Cardiac fibroblast (primary cell): ENCODE results near the gene BCAR3.
"Not testable (repeated sequence)": the region's sequence is repeated elsewhere in the genome, so short reads cannot be mapped to it uniquely, and the experiment has no call there.

Experiments
- DNase-seq, 2 donors: peaks; one replicate each; pipeline versions ENCODE4 v3.0.0 to v3.0.0-alpha.2; 2010; ENCODE audit warnings: low read depth in 2 of 2
- H3K4me3 ChIP-seq, 2 donors: replicated peaks in 1 of 2; 1 replicate in 1 of 2; 2 replicates in 1 of 2; pipeline ENCODE4 v1.5.1; 2011; ENCODE audit warnings: low read depth in 2 of 2, low read length in 2 of 2, mild to moderate bottlenecking in 2 of 2, moderate library complexity in 1 of 2
- CTCF ChIP-seq: IDR thresholded peaks from one replicate; pipeline ENCODE4 v1.5.1; 2011; ENCODE audit warnings: low read depth, mild to moderate bottlenecking, low read length, inconsistent platforms

The BCAR3 gene

GRCh38 chr1:93700532-93701469, 19.2 kb upstream of the BCAR3 start:
- TF ChIP-seq CTCF, result no peak
- no peak overlapping the region for H3K4me3 ChIP-seq
- no peak for DNase-seq

DNA sequence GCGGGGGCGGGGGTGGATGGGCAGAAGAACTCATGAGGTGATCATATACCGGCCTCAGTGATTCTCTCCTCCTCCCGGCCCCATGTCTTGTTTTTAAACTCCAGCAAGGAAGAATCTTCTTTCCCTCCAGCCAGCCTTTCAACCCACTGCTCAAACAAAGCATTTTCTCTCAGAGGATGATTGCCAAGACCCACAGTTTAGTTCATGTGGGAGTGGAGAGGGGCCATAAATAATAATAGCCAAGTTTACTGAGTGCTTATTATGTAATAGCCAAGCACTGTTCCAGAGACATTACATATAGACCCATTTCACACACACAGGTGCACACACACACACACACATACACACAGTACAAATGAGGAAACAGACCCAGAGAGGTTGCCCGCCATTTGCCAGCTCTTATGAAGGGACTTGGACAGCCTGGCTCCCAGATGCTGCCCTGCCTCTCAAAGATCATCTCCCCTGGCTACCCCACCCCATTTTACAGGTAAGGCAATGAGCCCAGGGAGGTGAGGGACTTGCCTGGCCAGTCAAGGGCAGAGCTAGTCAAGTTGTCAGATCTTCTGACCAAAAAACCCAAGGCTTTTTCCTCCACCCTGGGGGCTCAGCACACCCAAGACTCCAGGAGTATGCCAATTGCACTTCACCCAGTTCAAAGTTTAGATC, 18.0 kb upstream of the BCAR3 start:
- no peak overlapping the region for H3K4me3 ChIP-seq
- DNase-seq, result no peak
- TF ChIP-seq CTCF, result no peak

DNA sequence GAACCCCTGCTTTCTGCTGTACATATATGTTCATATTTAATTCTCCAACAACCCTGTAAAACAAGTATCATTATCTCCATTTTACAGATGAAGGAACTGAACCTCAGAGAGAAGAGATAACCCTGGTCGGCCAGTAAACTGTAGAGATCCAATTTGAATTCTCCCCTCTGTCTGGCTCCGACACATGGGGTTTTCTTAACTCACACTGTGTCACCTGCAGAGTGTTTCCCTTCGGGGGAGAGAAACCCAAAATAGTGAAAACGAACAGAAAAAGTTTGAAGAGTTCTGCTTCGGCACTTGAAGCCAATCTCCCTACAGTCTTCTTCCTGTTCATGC, 17.4 kb upstream of the BCAR3 start:
- no peak for DNase-seq
- no peak overlapping the region for H3K4me3 ChIP-seq
- no peak for TF ChIP-seq CTCF

DNA sequence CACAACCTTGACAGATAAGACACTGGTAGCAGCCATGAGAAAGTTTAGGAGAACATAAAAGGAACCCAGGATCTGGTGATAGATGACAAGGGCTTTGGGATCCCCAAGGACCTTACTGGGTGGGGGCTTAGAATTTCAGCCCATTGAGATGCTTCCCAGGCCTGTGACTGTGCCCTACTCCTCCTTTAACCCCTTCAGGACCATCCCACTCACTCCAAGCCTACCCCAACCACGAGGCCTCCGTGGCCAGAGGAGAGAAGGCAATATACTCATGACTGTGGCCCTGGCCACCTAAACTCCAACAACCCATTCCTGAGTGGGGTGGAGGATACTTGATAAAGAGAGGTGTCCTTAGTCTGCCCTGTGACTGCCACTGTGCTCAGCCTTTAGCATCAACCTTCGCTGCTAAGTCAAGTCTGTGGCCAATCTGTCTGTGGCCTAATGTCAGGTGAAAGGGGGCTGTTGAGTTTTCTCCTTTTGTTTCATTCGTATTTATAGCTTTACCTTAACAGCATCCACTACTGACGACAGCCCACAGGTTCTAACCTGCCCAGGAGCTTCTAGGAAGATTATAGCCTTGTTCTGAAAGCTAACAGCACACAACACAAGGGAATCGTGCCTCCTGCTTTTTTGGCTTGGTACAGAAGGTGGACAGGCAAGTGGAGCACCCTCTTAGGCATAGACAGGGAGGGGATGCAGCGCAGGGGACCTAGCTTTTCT, 16.9 kb upstream of the BCAR3 start:
- DNase-seq, result no peak
- H3K4me3 ChIP-seq, result no peak overlapping the region
- TF ChIP-seq CTCF, result no peak

GRCh38 chr1:93697566-93697965, 15.9 kb upstream of the BCAR3 start:
- not testable (repeated sequence) for H3K4me3 ChIP-seq, DNase-seq

DNA sequence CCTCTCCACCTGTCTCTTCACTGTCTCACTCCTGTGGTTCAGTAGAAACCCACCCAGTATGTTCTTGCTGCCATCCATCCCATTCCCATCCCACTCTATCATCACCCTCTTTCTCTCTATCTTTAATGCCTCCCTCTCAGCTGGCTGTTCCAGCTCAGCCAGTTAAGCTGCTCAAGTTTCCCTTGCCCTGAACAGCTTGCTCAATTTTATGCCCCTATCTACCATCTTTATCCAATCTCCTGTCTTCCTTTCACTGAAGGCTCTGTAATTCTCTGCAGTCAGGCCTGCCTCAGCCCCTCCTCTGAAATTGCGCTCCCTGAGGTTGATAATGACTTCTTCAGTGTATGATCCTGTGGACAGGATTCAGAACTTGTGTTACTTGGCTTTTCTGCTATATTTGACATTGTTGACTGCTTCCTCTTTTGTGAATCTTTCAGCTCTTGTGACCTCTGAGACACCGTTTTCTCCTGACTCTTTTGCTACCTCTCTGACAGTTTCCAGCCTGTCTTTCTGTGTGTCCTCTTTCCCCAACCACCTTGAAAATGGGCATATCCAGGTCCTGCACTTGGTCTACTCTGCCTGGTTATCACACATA, 13.9 kb upstream of the BCAR3 start:
- DNase-seq, result no peak
- no peak overlapping the region for H3K4me3 ChIP-seq
- TF ChIP-seq CTCF, result no peak

DNA sequence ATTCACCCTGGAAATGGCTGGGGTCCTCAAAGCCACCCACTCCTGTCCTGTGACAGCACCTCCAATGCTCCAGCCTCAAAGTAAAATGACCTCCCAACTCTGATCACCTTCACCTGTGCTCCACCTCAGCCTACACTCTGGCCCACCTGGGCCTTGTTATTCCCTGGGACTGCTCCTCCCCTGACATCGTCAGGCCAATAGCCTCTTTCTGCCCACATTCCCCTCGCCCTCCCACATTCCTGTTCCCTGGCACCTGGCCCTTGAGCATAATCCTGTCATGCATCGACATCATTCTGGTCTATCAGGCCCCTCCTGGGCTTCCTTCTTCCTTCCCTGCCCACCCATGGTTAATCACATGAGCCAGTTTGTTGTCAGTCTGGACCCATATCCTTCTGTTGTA, 13.2 kb upstream of the BCAR3 start:
- no peak for TF ChIP-seq CTCF
- no peak for DNase-seq

More for the DNA sequence above, 13.2 kb upstream of the BCAR3 start:
- H3K4me3 ChIP-seq, result no peak overlapping the region
